Measurements from ENCODE around the gene USP49.

Gene USP49

GRCh38 chr6:41885930-41886329 lies 9.2 kb downstream of the USP49 start:
- H3K9me3 ChIP-seq (ENCODE audit: control insufficient read depth, insufficient read depth, low read depth, low read length), result no peaks in the 10 kb centered on the region
- no peak overlapping the region for H3K27ac ChIP-seq (ENCODE audit: extremely low read depth, low read depth, low read length)
- peaks cover 0 to 4% of the 10 kb centered on the region in 2 experiments; a peak in 1 of 3 replicates for H3K36me3 ChIP-seq (ENCODE audit: control insufficient read depth in 2 of 2, insufficient read depth in 1 of 2, low read length in 2 of 2)
- no peak overlapping the region for H3K4me3 ChIP-seq (ENCODE audit: low read depth, low read length)
- ChIA-PET CTCF (interaction anchor here (0.6 to 2.8 kb wide), 3 partner anchors 35 to 1652 kb away, joined by 3 to 11 read pairs (median 4); partner anchors contain the start of genes BYSL and MED20), POLR2A (interaction anchor here (1.1 kb wide), 1 partner anchor 9 kb away, joined by 11 read pairs; the partner anchor contains the start of gene USP49)
- no peaks in the 10 kb centered on the region for H3K4me1 ChIP-seq (ENCODE audit: control insufficient read depth, insufficient read depth, low read length)
- TF ChIP-seq TSHZ1 (tag by site-specific recombination; IDR thresholded peaks at IDR 0.05; ENCODE audit: borderline replicate concordance), result no peak
- TF ChIP-seq ELK4 (IDR thresholded peaks at IDR 0.05; ENCODE audit: borderline replicate concordance, low read depth, low read length), result no peak
- no peak for TF ChIP-seq OVOL3 (tag by site-specific recombination; IDR thresholded peaks at IDR 0.05)
- TF ChIP-seq, protein P1, sequence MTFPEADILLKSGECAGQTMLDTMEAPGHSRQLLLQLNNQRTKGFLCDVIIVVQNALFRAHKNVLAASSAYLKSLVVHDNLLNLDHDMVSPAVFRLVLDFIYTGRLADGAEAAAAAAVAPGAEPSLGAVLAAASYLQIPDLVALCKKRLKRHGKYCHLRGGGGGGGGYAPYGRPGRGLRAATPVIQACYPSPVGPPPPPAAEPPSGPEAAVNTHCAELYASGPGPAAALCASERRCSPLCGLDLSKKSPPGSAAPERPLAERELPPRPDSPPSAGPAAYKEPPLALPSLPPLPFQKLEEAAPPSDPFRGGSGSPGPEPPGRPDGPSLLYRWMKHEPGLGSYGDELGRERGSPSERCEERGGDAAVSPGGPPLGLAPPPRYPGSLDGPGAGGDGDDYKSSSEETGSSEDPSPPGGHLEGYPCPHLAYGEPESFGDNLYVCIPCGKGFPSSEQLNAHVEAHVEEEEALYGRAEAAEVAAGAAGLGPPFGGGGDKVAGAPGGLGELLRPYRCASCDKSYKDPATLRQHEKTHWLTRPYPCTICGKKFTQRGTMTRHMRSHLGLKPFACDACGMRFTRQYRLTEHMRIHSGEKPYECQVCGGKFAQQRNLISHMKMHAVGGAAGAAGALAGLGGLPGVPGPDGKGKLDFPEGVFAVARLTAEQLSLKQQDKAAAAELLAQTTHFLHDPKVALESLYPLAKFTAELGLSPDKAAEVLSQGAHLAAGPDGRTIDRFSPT (tag by site-specific recombination; IDR thresholded peaks at IDR 0.05), result no peak
- TF ChIP-seq ZBTB48 (tag by site-specific recombination; IDR thresholded peaks at IDR 0.05), result no peak
- TF ChIP-seq BCL11A (tag by site-specific recombination; IDR thresholded peaks at IDR 0.05; ENCODE audit: low read depth), result no peak
- TF ChIP-seq ZFP3 (tag by site-specific recombination; IDR thresholded peaks at IDR 0.05; ENCODE audit: low read depth), result no peak

GRCh38 chr6:41884957-41885356 lies 10.2 kb downstream of the USP49 start:
- TF ChIP-seq OSR2 (tag by site-specific recombination; IDR thresholded peaks at IDR 0.05) (no peak), ZNF202 (tag by site-specific recombination; IDR thresholded peaks at IDR 0.05; ENCODE audit: borderline replicate concordance) (no peak)
- no peak overlapping the region for H3K27ac ChIP-seq (ENCODE audit: extremely low read depth, low read depth, low read length)
- ChIA-PET POLR2A (no interaction called here), CTCF (no interaction called here)
- H3K4me1 ChIP-seq (ENCODE audit: control insufficient read depth, insufficient read depth, low read length), result no peaks in the 10 kb centered on the region
- H3K4me3 ChIP-seq (ENCODE audit: low read depth, low read length), result no peak overlapping the region
- H3K36me3 ChIP-seq (ENCODE audit: control insufficient read depth in 2 of 2, insufficient read depth in 1 of 2, low read length in 2 of 2), result peaks cover 0 to 1% of the 10 kb centered on the region in 2 experiments; a peak in 1 of 3 replicates
- no peaks in the 10 kb centered on the region for H3K9me3 ChIP-seq (ENCODE audit: control insufficient read depth, insufficient read depth, low read depth, low read length)

- ChIA-PET CTCF (interaction anchor here (1.2 kb wide), 1 partner anchor 39 kb away, joined by 5 read pairs; the partner anchor contains the start of genes BYSL and MED20), POLR2A (no interaction called here)
- H3K36me3 ChIP-seq (ENCODE audit: control insufficient read depth in 2 of 2, insufficient read depth in 1 of 2, low read length in 2 of 2), result no peaks in the 10 kb centered on the region
- TF ChIP-seq ZNF660 (tag by site-specific recombination; IDR thresholded peaks at IDR 0.05), result no peak
- no peak for TF ChIP-seq SALL2 (tag by site-specific recombination; IDR thresholded peaks at IDR 0.05; ENCODE audit: borderline replicate concordance)
- TF ChIP-seq, protein P2, sequence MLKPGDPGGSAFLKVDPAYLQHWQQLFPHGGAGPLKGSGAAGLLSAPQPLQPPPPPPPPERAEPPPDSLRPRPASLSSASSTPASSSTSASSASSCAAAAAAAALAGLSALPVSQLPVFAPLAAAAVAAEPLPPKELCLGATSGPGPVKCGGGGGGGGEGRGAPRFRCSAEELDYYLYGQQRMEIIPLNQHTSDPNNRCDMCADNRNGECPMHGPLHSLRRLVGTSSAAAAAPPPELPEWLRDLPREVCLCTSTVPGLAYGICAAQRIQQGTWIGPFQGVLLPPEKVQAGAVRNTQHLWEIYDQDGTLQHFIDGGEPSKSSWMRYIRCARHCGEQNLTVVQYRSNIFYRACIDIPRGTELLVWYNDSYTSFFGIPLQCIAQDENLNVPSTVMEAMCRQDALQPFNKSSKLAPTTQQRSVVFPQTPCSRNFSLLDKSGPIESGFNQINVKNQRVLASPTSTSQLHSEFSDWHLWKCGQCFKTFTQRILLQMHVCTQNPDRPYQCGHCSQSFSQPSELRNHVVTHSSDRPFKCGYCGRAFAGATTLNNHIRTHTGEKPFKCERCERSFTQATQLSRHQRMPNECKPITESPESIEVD (tag by site-specific recombination; IDR thresholded peaks at IDR 0.05), result 0 out of 2 replicates have a peak, but pooled peaks have one; percentile 16
- TF ChIP-seq OVOL3 (tag by site-specific recombination; IDR thresholded peaks at IDR 0.05), result no peak
- TF ChIP-seq, protein P3, sequence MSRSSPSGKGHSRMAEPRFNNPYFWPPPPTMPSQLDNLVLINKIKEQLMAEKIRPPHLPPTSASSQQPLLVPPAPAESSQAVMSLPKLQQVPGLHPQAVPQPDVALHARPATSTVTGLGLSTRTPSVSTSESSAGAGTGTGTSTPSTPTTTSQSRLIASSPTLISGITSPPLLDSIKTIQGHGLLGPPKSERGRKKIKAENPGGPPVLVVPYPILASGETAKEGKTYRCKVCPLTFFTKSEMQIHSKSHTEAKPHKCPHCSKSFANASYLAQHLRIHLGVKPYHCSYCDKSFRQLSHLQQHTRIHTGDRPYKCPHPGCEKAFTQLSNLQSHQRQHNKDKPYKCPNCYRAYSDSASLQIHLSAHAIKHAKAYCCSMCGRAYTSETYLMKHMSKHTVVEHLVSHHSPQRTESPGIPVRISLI (tag by site-specific recombination; IDR thresholded peaks at IDR 0.05), result no peak
- no peak for TF ChIP-seq ZNF561 (tag by site-specific recombination; IDR thresholded peaks at IDR 0.05; ENCODE audit: borderline replicate concordance)
- TF ChIP-seq ATF2 (tag by site-specific recombination; IDR thresholded peaks at IDR 0.05; ENCODE audit: low read depth), result peak; percentile 66
- no peak overlapping the region for H3K27ac ChIP-seq (ENCODE audit: extremely low read depth, low read depth, low read length)
- H3K4me3 ChIP-seq (ENCODE audit: low read depth, low read length), result no peak overlapping the region
- no peaks in the 10 kb centered on the region for H3K9me3 ChIP-seq (ENCODE audit: control insufficient read depth, insufficient read depth, low read depth, low read length)
- no peaks in the 10 kb centered on the region for H3K4me1 ChIP-seq (ENCODE audit: control insufficient read depth, insufficient read depth, low read length)
Observed at GRCh38 chr6:41881506-41881905, 13.7 kb downstream of the USP49 start.

Data from HEK293 (cell line).